ENCODE measurements around the gene SIRPD.

The SIRPD gene

DNA sequence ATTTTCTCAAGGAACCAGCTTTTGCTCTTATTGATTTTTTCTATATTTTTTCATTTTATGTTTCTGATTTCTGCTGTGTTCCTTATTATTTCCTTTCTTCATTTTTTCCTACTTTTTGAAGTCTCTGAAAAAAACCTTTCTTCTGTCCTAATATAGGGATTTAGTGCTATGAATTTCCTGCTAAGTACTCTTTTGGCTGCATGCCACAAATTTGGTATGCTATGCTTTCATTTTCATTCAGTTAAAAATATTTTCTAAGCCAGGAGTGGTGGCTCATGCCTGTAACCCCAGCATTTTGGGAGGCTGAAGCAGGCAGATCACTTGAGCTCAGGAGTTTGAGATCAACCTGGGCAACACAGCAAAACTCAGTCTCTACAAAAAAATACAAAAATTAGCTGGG lies 30.6 kb downstream of the SIRPD start:
- no peak for DNase-seq (ENCODE audit: low read depth)
- TF ChIP-seq, protein P1, sequence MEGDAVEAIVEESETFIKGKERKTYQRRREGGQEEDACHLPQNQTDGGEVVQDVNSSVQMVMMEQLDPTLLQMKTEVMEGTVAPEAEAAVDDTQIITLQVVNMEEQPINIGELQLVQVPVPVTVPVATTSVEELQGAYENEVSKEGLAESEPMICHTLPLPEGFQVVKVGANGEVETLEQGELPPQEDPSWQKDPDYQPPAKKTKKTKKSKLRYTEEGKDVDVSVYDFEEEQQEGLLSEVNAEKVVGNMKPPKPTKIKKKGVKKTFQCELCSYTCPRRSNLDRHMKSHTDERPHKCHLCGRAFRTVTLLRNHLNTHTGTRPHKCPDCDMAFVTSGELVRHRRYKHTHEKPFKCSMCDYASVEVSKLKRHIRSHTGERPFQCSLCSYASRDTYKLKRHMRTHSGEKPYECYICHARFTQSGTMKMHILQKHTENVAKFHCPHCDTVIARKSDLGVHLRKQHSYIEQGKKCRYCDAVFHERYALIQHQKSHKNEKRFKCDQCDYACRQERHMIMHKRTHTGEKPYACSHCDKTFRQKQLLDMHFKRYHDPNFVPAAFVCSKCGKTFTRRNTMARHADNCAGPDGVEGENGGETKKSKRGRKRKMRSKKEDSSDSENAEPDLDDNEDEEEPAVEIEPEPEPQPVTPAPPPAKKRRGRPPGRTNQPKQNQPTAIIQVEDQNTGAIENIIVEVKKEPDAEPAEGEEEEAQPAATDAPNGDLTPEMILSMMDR (conservative IDR thresholded peaks at IDR 0.05; ENCODE audit: low read depth, low read length), result no peak
- H3K4me3 ChIP-seq (ENCODE audit: low read length), result no peak overlapping the region

DNA sequence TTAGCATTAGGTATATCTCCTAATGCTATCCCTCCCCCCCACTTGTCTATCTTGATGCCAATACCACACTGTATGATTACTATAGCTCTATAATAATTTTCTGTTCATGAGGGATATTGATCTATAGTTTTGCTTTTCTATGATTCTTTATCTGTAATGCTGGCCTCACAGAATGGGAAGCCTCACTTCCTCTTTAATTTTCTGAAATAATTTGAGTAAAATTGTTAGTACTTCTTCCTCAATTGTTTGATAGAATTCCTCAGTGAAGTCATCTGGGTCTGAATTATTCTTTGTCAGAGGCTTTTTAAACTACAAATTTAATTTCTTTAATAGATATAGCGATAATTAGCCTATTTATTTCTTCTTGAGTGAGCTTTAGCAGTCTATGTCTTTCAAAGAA lies 31.2 kb downstream of the SIRPD start:
- no peak for DNase-seq (ENCODE audit: low read depth)
- no peak overlapping the region for H3K4me3 ChIP-seq (ENCODE audit: low read length)
- TF ChIP-seq, protein P1 (conservative IDR thresholded peaks at IDR 0.05; ENCODE audit: low read depth, low read length), result no peak

DNA sequence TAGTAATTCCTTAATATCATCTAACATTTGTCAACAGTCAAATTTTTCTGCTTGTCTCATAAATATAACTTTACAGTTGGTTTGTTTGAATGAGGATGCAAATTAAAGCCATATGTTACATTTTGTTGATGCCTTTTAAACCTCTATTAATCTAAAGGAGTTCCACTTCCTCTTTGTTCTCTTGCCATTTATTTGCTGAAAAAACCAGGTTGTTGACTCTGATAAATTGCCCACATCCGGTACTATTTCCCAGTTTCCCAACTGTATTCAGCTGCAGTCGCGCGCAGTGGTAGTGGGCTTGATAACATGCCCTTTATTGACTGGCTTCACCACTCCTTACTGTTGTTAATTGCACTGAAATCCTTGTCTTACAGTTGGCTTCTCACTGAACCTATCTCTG lies 33.5 kb downstream of the SIRPD start:
- no peak overlapping the region for H3K4me3 ChIP-seq (ENCODE audit: low read length)
- TF ChIP-seq, protein P1 (conservative IDR thresholded peaks at IDR 0.05; ENCODE audit: low read depth, low read length), result no peak
- DNase-seq (ENCODE audit: low read depth), result no peak

DNA sequence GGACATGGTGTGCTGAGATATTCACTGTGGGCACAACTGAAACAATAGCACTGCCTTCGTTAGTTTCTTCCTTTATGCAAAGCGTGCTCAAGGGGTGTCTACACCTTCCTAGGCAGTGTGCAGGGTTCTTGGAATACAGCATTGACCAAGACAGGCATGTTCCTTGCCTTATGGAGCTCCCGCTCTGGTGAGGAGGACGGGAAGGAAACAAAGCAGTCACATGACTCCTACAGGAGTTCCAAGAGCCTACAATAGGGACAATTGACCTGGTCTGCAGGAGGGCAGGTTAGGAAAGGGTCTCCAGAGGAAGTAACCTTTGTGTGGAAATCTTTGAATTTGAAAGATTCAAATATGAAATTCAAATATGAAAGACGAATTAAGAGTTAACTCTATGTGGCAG lies 40.5 kb downstream of the SIRPD start:
- no peak overlapping the region for H3K4me3 ChIP-seq (ENCODE audit: low read length)
- TF ChIP-seq, protein P1 (conservative IDR thresholded peaks at IDR 0.05; ENCODE audit: low read depth, low read length), result no peak
- no peak for DNase-seq (ENCODE audit: low read depth)

DNA sequence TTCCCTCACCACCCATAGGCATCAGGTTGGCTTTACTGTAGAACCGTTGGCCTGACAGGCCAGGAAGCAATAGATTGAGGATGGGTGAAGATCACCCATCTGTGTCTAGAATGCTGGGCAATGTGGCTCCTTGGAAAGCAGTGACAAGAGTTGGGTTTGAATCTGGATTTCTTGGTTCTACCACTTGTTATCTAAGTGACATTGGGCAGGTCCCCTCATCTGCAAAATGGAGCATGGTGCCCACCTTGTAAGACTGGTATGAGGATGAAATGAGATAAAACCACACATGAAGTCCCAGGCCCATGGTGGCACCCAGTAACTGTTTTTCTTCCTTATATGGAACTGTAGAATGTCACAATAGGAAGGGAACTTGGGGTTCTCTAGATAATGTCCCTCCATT lies 43.7 kb downstream of the SIRPD start:
- H3K4me3 ChIP-seq (ENCODE audit: low read length), result no peak overlapping the region
- DNase-seq (ENCODE audit: low read depth), result no peak
- TF ChIP-seq, protein P1 (conservative IDR thresholded peaks at IDR 0.05; ENCODE audit: low read depth, low read length), result no peak

DNA sequence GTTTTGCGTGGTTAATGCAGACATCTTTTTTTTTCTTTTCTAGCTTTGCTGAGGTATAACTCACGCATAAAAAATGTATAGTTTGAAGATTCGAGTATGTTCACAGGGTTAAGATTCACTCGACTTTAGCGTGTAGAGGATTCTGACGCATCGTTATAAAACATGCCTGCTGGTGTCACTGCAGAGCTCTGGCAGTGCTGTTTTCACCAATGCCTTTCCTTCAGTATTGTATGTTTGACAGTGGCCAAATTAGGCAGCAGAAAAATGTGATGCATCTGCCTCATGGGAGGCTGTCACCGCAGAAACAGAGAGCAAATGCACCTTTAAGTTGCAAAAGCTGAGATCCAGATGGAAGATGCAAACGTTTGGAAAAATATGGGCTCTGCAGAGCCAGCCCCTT lies 48.3 kb downstream of the SIRPD start:
- TF ChIP-seq, protein P1 (conservative IDR thresholded peaks at IDR 0.05; ENCODE audit: low read depth, low read length), result peak; percentile 28
- no peak for DNase-seq (ENCODE audit: low read depth)

DNA sequence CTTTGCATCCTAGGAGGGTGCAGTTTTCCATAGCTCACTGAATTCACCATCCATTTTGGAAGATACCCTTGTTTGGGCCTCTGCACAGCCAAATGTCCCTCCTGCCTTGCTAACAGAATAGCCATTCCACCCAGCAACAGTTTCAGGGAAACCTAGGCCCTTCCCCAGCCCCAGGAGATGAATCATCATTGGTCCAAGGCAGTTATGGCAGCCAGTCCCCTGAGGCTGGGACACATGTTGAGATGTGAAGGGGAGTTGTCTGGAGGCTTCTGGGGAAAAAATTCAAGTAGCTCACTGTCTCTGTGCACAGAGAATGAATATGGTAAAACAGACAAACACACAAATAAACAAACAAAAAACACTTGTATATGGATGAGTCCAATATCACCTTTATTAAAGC lies 48.9 kb downstream of the SIRPD start:
- DNase-seq (ENCODE audit: low read depth), result no peak
- H3K4me3 ChIP-seq (ENCODE audit: low read length), result no peak overlapping the region
- TF ChIP-seq, protein P1 (conservative IDR thresholded peaks at IDR 0.05; ENCODE audit: low read depth, low read length), result no peak

More for the DNA sequence above, 48.3 kb downstream of the SIRPD start:
- no peak overlapping the region for H3K4me3 ChIP-seq (ENCODE audit: low read length)
